Esophagus muscularis mucosa (tissue), 3 donors: Measurements from ENCODE around the gene TBC1D16.

Experiments
- POLR2A ChIP-seq: fragments of 450-650 bp; IDR thresholded peaks from one replicate; pipeline ENCODE4 v1.6.1; 2017; ENCODE audit warnings: antibody characterized with exemption, moderate library complexity, mild to moderate bottlenecking, low read depth
- POLR2AphosphoS5 ChIP-seq, 2 donors: sonication (generic); formaldehyde crosslinking; IDR thresholded peaks; one replicate each; pipeline ENCODE4 v1.6.1; 2017; ENCODE audit warnings: antibody characterized with exemption in 2 of 2
- TF ChIP-seq, protein P1 (sequence below), 3 experiments: fragments of 200-600 bp in 2 of 3; fragments of 450-650 bp in 1 of 3; sonication (generic) in 2 of 3; IDR thresholded peaks; one replicate each; pipeline ENCODE4 v1.5.1; 2017 to 2019; ENCODE audit warnings: antibody characterized with exemption in 3 of 3, mild to moderate bottlenecking in 2 of 3, moderate library complexity in 1 of 3

DNA sequence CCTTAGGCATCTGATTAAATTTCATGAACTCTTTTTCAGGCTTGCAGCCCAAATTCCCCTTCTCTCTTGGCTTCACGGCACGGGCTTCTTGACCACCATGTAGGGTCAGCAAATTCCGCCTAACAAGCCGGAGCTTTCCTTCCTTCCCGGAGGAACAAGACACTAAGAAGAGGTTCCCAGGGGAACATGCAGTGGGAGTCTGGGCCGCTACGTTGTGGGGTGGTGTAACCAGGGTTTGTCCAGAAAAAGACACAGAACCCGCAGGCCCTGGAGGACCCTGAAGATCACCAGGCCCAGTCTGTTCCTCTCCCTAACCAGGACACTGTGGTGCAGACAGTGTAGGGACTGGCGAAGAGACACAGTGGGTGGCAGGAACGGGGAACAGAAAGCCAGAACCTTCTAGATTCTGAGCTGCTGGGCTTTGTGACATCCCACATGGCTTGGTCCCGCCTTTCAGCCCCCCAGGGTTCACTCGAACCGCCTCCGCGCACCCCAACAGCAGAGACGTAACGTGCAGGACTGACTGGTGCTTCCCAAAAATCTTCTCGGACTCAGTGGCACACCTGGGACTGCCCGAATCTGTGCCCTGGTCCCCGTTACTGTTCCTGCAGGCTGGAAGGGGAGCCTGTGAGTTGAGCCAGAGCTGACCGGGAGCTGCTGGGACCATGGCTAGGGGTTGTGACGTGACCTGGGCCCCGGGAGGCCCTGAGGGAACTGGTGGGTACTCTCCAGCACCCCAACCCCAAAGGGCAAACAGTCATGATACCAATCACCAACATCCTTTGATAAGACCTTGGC is 55.2 kb downstream of the TBC1D16 start:
- TF ChIP-seq, protein P1, sequence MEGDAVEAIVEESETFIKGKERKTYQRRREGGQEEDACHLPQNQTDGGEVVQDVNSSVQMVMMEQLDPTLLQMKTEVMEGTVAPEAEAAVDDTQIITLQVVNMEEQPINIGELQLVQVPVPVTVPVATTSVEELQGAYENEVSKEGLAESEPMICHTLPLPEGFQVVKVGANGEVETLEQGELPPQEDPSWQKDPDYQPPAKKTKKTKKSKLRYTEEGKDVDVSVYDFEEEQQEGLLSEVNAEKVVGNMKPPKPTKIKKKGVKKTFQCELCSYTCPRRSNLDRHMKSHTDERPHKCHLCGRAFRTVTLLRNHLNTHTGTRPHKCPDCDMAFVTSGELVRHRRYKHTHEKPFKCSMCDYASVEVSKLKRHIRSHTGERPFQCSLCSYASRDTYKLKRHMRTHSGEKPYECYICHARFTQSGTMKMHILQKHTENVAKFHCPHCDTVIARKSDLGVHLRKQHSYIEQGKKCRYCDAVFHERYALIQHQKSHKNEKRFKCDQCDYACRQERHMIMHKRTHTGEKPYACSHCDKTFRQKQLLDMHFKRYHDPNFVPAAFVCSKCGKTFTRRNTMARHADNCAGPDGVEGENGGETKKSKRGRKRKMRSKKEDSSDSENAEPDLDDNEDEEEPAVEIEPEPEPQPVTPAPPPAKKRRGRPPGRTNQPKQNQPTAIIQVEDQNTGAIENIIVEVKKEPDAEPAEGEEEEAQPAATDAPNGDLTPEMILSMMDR (IDR thresholded peaks at IDR 0.05), result no peak
- TF ChIP-seq POLR2A (no peak), POLR2AphosphoS5 (IDR thresholded peaks at IDR 0.05) (no peak)
